GM19455 (cell line): ENCODE measurements around the gene TOM1.

ENCODE experiments used
- ATAC-seq: cut with Tn5 transposase; IDR thresholded peaks from one replicate; pipeline ENCODE4 v1.9.1; 2021; ENCODE audit not compliant: unreplicated experiment

Gene TOM1

GRCh38 chr22:35322893-35323292 lies 23.2 kb downstream of the TOM1 start:
- ATAC-seq = no peak

DNA sequence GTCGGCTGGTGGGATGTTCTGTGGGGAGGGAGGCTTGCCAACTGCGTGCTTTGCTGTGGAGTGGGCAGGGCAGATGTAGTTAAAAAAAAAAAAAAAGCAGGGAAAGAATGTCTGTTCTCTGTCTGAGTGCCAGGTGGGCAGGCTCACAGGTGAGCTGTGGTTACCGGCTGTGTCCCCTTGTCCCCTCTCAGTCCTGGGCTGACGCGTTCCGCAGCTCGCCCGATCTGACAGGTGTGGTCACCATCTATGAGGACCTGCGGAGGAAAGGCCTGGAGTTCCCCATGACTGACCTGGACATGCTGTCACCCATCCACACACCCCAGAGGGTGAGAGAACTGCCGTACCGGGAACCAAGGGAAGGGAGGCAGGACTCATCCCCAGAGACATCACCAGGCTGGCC lies 23.6 kb downstream of the TOM1 start:
- ATAC-seq = no peak

DNA sequence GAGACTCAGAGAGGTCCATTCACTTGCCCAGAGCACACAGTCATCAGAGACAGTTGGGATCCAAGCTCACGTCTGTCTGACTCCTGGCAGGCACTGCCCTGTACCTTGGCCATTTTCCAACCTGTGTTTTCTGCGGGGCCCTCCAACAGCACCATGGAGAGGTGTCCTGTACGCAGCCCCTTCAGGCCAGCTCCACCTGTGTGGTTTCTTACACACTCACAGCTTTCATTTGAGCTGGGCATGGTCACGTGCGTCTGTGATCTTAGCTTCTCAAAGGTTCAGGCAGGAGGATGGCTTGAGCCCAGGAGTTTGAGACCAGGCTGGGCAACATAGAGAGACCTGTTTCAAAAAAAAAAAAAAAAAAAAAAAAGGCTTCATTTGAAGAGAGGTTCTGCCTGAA lies 24.4 kb downstream of the TOM1 start:
- ATAC-seq = no peak

DNA sequence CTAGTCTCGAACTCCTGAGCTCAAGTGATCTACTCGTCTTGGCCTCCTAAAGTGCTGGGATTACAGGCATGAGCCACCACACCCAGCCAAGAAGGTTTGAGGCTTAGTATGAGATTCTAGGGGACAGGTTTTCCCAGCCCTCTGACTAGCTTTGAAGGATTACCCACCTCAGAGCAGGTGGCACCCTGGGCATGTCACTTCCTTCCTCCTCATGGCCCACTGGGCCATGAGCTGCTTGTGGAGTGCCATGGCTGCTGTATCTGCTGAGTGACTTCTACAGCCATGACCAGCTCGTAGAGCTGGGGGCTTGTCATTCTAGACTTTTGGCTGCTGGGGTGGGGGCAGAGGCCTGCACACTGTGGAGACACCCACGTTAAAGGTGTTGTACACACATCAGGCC lies 25.1 kb downstream of the TOM1 start:
- no peak for ATAC-seq

DNA sequence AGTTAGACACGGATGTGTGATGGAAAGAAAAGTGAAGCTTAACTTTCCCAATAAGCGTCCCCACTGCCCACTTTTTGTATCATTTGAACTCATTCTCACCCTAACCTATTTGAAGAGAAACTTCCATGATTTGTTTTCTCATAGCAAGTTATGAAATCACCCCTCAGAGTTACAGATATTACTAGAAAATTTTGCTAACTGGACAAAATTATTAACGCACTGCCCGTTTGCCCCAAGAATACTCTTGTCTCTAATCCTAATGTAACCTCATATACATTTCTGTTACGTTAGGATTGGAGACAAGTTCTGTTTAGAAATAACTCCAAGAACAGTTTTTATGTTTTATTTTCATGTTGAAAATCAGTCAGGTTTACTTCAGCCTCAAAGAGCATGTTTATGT lies 25.5 kb downstream of the TOM1 start:
- no peak for ATAC-seq

DNA sequence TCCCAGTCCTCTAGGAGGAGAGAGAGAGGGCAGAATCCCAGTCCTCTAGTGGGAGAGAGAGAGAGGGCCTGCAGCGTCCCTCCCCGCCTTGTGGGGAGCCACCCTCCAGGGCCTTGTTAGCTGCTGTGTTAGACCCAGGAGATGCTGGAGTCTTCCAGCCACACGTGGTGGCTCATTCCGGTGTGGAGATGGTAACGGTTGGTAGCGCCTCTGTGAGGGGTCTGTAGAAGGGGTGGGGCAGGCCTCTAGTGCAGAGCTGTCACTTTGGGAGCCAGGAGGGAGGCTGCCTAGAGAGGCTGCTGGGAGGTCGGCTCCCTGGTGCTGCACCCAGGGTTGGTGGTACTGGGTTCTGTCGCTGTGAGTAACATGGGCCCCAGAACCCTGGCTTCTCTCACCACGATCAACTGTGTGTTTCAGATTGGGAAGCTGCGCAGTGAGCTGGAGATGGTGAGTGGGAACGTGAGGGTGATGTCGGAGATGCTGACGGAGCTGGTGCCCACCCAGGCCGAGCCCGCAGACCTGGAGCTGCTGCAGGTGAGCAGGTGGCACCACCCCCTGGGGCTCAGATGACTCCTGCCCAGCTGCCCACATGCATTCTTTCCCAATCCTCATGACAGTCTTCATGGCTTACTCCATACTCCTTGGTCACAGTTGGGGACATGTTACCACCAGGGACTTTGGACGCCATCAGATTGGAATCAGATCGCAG lies 27.3 kb downstream of the TOM1 start:
- no peak for ATAC-seq

DNA sequence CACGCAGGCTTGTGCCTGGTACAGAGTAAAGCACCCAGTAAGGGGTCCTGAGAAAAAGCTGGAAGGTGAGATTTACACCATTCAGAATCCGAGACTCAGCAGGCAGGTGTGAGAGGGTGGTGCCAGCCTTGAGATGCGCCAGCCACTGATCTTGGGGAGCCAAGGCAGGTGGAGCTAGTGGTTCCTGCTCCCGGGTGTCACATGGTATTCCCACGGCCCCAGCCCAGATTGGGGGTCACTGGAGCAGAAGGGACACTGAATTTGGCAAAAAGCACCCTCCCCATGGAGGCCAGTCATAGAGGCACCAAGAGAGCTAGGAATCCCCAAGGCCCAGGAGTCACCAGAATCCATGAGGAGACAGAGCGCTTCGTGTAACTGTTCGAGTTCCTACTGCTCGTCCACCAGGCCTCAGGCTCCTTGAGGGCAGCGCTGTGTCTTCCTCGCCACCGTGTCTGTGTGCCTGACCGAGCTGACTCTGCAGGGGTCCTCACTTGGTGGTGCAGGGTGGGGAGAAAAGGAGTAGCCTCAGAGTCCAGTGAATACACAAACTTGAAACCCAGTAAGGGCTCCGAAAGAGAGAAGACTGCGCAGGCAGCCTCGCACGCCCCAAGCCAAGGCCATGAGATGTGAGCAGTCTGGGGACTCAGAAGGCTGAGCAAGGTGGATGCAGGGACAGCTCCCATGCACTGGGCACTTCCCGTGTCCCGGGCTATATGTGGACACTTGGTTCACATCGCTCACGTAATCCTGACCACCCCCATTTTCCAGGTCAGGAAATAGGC lies 28.2 kb downstream of the TOM1 start:
- no peak for ATAC-seq

GRCh38 chr22:35328472-35328885 lies 28.8 kb downstream of the TOM1 start:
- ATAC-seq = no peak

DNA sequence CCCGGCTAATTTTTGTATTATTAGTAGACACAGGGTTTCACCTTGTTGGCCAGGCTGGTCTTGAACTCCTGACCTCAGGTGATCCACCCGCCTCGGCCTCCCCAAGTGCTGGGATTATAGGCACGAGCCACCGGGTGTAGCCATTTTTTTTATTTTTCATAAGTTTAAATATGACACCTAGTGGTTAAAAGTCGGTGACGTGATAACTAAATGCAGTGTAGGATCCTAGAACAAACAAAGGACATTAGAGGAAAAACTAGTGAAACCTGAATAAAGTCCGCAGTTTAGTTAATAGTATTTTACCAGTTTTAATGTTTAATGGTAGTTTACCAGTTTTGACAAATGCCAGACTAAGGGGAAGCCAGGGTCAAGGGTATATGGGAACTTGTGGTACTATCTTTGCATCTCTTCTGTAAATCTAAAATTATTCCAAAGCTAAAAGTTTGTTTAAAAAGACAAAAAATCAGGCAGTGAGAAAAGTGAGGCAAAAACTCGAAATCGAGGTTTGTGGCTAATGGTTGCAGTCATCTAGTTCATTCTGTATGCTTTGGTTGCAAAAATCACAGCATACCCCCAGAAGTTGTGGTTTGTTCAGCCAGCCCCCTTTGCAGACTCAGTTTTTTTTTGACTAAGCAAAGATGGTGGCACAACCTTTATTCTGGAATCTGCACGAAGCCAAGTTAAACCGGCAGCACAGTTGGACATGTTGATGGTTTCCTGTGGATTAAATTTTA lies 29.6 kb downstream of the TOM1 start:
- ATAC-seq = no peak

DNA sequence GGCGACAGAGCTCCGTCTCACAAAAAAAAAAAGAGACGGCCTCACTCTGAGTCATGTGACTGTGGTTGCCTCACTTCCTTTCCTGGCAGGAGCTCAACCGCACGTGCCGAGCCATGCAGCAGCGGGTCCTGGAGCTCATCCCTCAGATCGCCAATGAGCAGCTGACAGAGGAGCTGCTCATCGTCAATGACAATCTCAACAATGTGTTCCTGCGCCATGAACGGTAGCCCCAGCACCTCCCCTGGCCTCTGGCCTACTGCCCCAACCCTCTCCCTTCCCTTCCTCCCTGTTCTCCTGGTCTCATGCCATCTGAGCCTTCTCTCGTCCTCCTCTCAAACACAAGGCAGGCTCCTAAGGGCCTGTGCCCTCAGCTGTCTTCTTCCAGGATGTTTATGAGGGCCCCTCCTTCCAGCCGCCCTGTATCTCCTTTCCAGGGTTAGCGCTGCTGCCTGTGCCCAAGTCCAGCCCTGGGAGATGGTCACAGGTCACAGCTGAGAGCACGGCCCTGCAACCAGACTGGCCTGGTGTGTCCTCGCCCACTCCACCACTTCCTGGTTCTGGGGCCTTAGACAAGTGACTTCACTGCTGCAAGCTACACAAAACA lies 30.7 kb downstream of the TOM1 start:
- ATAC-seq = no peak

- no peak for ATAC-seq
Measured at GRCh38 chr22:35332278-35332677, 32.6 kb downstream of the TOM1 start.

GRCh38 chr22:35333220-35333619 lies 33.5 kb downstream of the TOM1 start:
- ATAC-seq = no peak

- no peak for ATAC-seq
Measured at GRCh38 chr22:35334004-35334403, 34.3 kb downstream of the TOM1 start.

DNA sequence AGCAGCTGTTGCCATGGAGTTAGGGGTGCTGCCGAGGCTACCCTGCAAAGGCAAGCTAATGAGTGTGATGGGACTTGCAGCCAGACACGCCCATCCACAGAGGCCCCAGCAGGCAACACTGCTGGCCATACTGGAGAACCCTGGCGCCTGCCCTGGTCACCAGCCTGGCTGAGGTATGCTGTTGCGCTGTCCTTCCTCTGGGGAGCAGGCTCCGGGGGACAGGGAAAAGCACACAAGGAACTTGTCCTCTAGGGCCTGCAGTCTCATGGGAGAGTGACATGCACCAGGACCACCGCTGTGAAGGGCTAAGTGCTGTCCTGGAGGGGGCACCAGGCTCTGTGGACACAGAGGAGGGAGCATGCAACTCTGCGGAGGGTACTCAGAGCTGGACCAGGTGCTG lies 35.8 kb downstream of the TOM1 start:
- no peak for ATAC-seq

GRCh38 chr22:35335936-35336781 lies 36.5 kb downstream of the TOM1 start:
- no peak for ATAC-seq

DNA sequence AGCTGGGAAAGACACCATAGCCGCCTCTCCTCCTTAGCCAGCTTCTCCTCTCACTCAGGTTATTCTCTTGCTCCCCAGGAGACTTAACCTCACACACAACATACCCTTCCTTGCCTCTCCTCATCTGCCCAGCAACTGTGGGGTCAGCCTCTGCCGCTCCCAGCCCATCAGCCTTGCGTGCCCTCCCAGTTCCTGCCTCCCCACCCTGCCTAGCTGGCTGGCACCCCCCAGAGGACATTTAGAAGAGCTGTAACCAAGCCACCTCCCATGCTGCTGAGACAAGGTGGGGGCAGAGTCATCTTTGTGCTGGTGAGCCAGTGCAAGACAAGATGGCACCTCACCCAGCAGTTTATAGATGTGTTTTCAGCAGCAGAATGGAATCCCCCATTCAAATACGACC lies 38.2 kb downstream of the TOM1 start:
- ATAC-seq = no peak

- ATAC-seq = no peak
Measured at GRCh38 chr22:35341090-35341874, 41.6 kb downstream of the TOM1 start.

GRCh38 chr22:35342390-35342789 lies 42.7 kb downstream of the TOM1 start:
- no peak for ATAC-seq

- no peak for ATAC-seq
Measured at GRCh38 chr22:35343664-35344550, 44.2 kb downstream of the TOM1 start.
